ENCODE measurements around the gene SLCO3A1. TPM values are rescaled to one million over a fixed set of nuclear protein-coding genes. Genes with fewer than 3 reads are reported as not detected.

Gene SLCO3A1
- total RNA-seq, 1 donor from 2014 or later = 2.7 TPM

GRCh38 chr15:91865486-91865885 is 12.0 kb downstream of the SLCO3A1 start:
- TF ChIP-seq CTCF (conservative IDR thresholded peaks at IDR 0.05; ENCODE audit: low read depth, low read length) = no peak
- no peak overlapping the region for H3K4me3 ChIP-seq (ENCODE audit: low read depth, low read length)
- no peak for DNase-seq (ENCODE audit: low read depth)

- DNase-seq (ENCODE audit: low read depth) = no peak
- no peak for TF ChIP-seq CTCF (conservative IDR thresholded peaks at IDR 0.05; ENCODE audit: low read depth, low read length)
- no peak overlapping the region for H3K4me3 ChIP-seq (ENCODE audit: low read depth, low read length)
These were observed 12.4 kb downstream of the SLCO3A1 start for GRCh38 chr15:91865950-91866349.

GRCh38 chr15:91866371-91866905 is 12.9 kb downstream of the SLCO3A1 start:
- H3K4me3 ChIP-seq (ENCODE audit: low read depth, low read length) = no peak overlapping the region
- no peak for DNase-seq (ENCODE audit: low read depth)
- TF ChIP-seq CTCF (conservative IDR thresholded peaks at IDR 0.05; ENCODE audit: low read depth, low read length) = no peak

GRCh38 chr15:91866971-91867372 is 13.5 kb downstream of the SLCO3A1 start:
- H3K4me3 ChIP-seq (ENCODE audit: low read depth, low read length) = no peak overlapping the region
- no peak for TF ChIP-seq CTCF (conservative IDR thresholded peaks at IDR 0.05; ENCODE audit: low read depth, low read length)
- DNase-seq (ENCODE audit: low read depth) = no peak

GRCh38 chr15:91867581-91868026 is 14.1 kb downstream of the SLCO3A1 start:
- H3K4me3 ChIP-seq (ENCODE audit: low read depth, low read length) = no peak overlapping the region
- peak; percentile 82 for DNase-seq (ENCODE audit: low read depth)
- TF ChIP-seq CTCF (conservative IDR thresholded peaks at IDR 0.05; ENCODE audit: low read depth, low read length) = no peak

- no peak overlapping the region for H3K4me3 ChIP-seq (ENCODE audit: low read depth, low read length)
- no peak for TF ChIP-seq CTCF (conservative IDR thresholded peaks at IDR 0.05; ENCODE audit: low read depth, low read length)
- DNase-seq (ENCODE audit: low read depth) = no peak
These were observed 17.5 kb downstream of the SLCO3A1 start for GRCh38 chr15:91870876-91871537.

GRCh38 chr15:91871837-91872236 is 18.3 kb downstream of the SLCO3A1 start:
- TF ChIP-seq CTCF (conservative IDR thresholded peaks at IDR 0.05; ENCODE audit: low read depth, low read length) = no peak
- no peak for DNase-seq (ENCODE audit: low read depth)
- no peak overlapping the region for H3K4me3 ChIP-seq (ENCODE audit: low read depth, low read length)
